Activated CD8-positive, alpha-beta T cell treated with anti-CD3 and anti-CD28 coated beads for 36 hours (primary cell): ENCODE measurements around the gene MOB1B. TPM values are rescaled to one million over a fixed set of nuclear protein-coding genes. Genes with fewer than 3 reads are reported as not detected.

Experiments
- ATAC-seq: fragments of 200-7000 bp; cut with Tn5 transposase; one replicate; pipeline ENCODE4 v1.10.0; 2021; ENCODE audit warnings: mild to moderate bottlenecking, moderate library complexity
- CTCF ChIA-PET: fragments of 350-600 bp; sonication (Branson Sonifier 250); formaldehyde crosslinking; loops from one replicate; lab custom pipeline; 2021; ENCODE audit warnings: antibody characterized with exemption; lab: Charles Lee
- POLR2A ChIA-PET: fragments of 350-600 bp; sonication (Branson Sonifier 250); formaldehyde crosslinking; loops from one replicate; lab custom pipeline; 2021; ENCODE audit warnings: antibody characterized with exemption; lab: Charles Lee
- DNase-seq: peaks from one replicate; pipeline ENCODE4 v3.0.0-alpha.2; 2020
- H3K27ac Mint-ChIP-seq: one replicate; pipeline ENCODE4 v1.8.0; 2021; ENCODE audit warnings: mild to moderate bottlenecking, mixed read lengths
- H3K27me3 Mint-ChIP-seq: one replicate; pipeline ENCODE4 v1.8.0; 2021; ENCODE audit warnings: mixed read lengths
- H3K36me3 Mint-ChIP-seq: one replicate; pipeline ENCODE4 v1.8.0; 2021; ENCODE audit warnings: low read depth, mixed read lengths
- H3K4me1 Mint-ChIP-seq: one replicate; pipeline ENCODE4 v1.8.0; 2021; ENCODE audit warnings: low read depth, mixed read lengths
- H3K4me3 Mint-ChIP-seq: one replicate; pipeline ENCODE4 v1.8.0; 2021; ENCODE audit warnings: mild to moderate bottlenecking, moderate library complexity, mixed read lengths
- H3K9me3 Mint-ChIP-seq: one replicate; pipeline ENCODE4 v1.8.0; 2021; ENCODE audit warnings: mixed read lengths
- CTCF ChIP-seq: fragments of 200-600 bp; IDR thresholded peaks from one replicate; pipeline ENCODE4 v1.8.0; 2022; ENCODE audit warnings: antibody characterized with exemption, mild to moderate bottlenecking
- intact Hi-C: fragments of 100-400 bp; cut with micrococcal nuclease; formaldehyde crosslinking; loops from one replicate; pipeline ENCODE4 v1.10.0; 2022
- total RNA-seq, 2 experiments: library from RNA; stranded (reverse); gene quantifications; one replicate each; pipeline ENCODE4 v1.2.3, GENCODE V29; 2021

Gene MOB1B
- total RNA-seq, 2 experiments from 2014 or later: 14.9 to 19.7 TPM

GRCh38 chr4:70914631-70915030 lies 12.5 kb downstream of the MOB1B start:
- H3K27me3 Mint-ChIP-seq: no peaks in the 10 kb centered on the region
- H3K9me3 Mint-ChIP-seq: no peaks in the 10 kb centered on the region
- DNase-seq (no peak), ATAC-seq (no peak)
- peaks cover 16% of the 10 kb centered on the region for H3K4me1 Mint-ChIP-seq
- intact Hi-C loops: no loop called here
- POLR2A ChIA-PET: no interaction called here
- TF ChIP-seq CTCF: no peak
- no peak overlapping the region for H3K27ac Mint-ChIP-seq
- CTCF ChIA-PET: interaction anchor here (1.2 to 2.0 kb wide), 3 partner anchors 10 to 13 kb away, joined by 3 to 5 read pairs (median 4); partner anchors contain the start of gene MOB1B
- no peak overlapping the region for H3K4me3 Mint-ChIP-seq
- peaks cover 11% of the 10 kb centered on the region for H3K36me3 Mint-ChIP-seq

- no peaks in the 10 kb centered on the region for H3K27me3 Mint-ChIP-seq
- intact Hi-C loops: no loop called here
Observed at GRCh38 chr4:70915036-70915815, 13.1 kb downstream of the MOB1B start.

GRCh38 chr4:70915874-70916559 lies 13.8 kb downstream of the MOB1B start:
- intact Hi-C loops: no loop called here
- no peak for TF ChIP-seq CTCF
- ATAC-seq (no peak), DNase-seq (no peak)
- POLR2A ChIA-PET: no interaction called here
- Mint-ChIP-seq H3K36me3 (peaks cover 17% of the 10 kb centered on the region), H3K27ac (no peak overlapping the region), H3K4me3 (no peak overlapping the region), H3K4me1 (peaks cover 16% of the 10 kb centered on the region), H3K27me3 (no peaks in the 10 kb centered on the region), H3K9me3 (peaks cover 9% of the 10 kb centered on the region)
- CTCF ChIA-PET: interaction anchor here (0.7 to 2.0 kb wide), 3 partner anchors 12 to 23 kb away, joined by 3 to 5 read pairs (median 4); partner anchors contain the start of gene MOB1B

More at GRCh38 chr4:70915036-70915815, 13.1 kb downstream of the MOB1B start:
- no peak overlapping the region for H3K27ac Mint-ChIP-seq
- POLR2A ChIA-PET: no interaction called here
- CTCF ChIA-PET: interaction anchor here (0.7 to 2.0 kb wide), 4 partner anchors 10 to 22 kb away, joined by 3 to 5 read pairs (median 4); partner anchors contain the start of gene MOB1B
- DNase-seq (no peak), ATAC-seq (no peak)
- H3K4me1 Mint-ChIP-seq: peaks cover 16% of the 10 kb centered on the region
- peaks cover 2% of the 10 kb centered on the region for H3K9me3 Mint-ChIP-seq
- no peak overlapping the region for H3K4me3 Mint-ChIP-seq
- peaks cover 13% of the 10 kb centered on the region for H3K36me3 Mint-ChIP-seq
- no peak for TF ChIP-seq CTCF

- DNase-seq (no peak), ATAC-seq (no peak)
- no peaks in the 10 kb centered on the region for H3K27me3 Mint-ChIP-seq
- ChIA-PET CTCF (no interaction called here), POLR2A (interaction anchor here (1.1 kb wide), 1 partner anchor 27 kb away, joined by 3 read pairs; no protein-coding TSS in a partner anchor)
- no peak overlapping the region for H3K27ac Mint-ChIP-seq
- H3K4me3 Mint-ChIP-seq: no peak overlapping the region
- peaks cover 9% of the 10 kb centered on the region for H3K9me3 Mint-ChIP-seq
- TF ChIP-seq CTCF: no peak
- H3K36me3 Mint-ChIP-seq: peaks cover 6% of the 10 kb centered on the region
- peaks cover 13% of the 10 kb centered on the region for H3K4me1 Mint-ChIP-seq
- intact Hi-C loops: no loop called here
Observed at GRCh38 chr4:70920592-70920991, 18.4 kb downstream of the MOB1B start.
